Stimulated activated CD4-positive, alpha-beta T cell treated with anti-CD3 and anti-CD28 coated beads, Interleukin-2, amount 100 ng/mL, for 4 hours (primary cell): ENCODE data around the gene BRD3.

Source experiments
- DNase-seq: peaks from one replicate; pipeline ENCODE4 v3.0.0-alpha.2; 2020; ENCODE audit warnings: low read depth

Gene BRD3

GRCh38 chr9:134024828-134025605, 42.8 kb downstream of the BRD3 start, which contains the start of gene BRD3OS:
TSS of gene BRD3OS (plus strand) at chr9:134025481. CDS start at chr9:134026748, 1,267 bp downstream.
- peak; percentile 87 for DNase-seq

- no peak for DNase-seq
Observed at GRCh38 chr9:134024214-134024792, 43.5 kb downstream of the BRD3 start.

- DNase-seq = no peak
Observed at GRCh38 chr9:134014946-134015345, 52.9 kb downstream of the BRD3 start.

GRCh38 chr9:134011401-134011800, 56.4 kb downstream of the BRD3 start:
- no peak for DNase-seq

GRCh38 chr9:134010310-134011173, 57.3 kb downstream of the BRD3 start:
- no peak for DNase-seq

- no peak for DNase-seq
Observed at GRCh38 chr9:134007571-134007970, 60.3 kb downstream of the BRD3 start.

- no peak for DNase-seq
Observed at GRCh38 chr9:134007150-134007549, 60.7 kb downstream of the BRD3 start.

- no peak for DNase-seq
Observed at GRCh38 chr9:134005381-134005780, 62.4 kb downstream of the BRD3 start.

- DNase-seq = no peak
Observed at GRCh38 chr9:134004881-134005280, 62.9 kb downstream of the BRD3 start.

- no peak for DNase-seq
Observed at GRCh38 chr9:134004131-134004873, 63.5 kb downstream of the BRD3 start.

GRCh38 chr9:134003237-134003636, 64.6 kb downstream of the BRD3 start:
- DNase-seq = no peak

GRCh38 chr9:134002796-134003195, 65.0 kb downstream of the BRD3 start:
- DNase-seq = no peak

- DNase-seq = no peak
Observed at GRCh38 chr9:133999851-134000265, 68.0 kb downstream of the BRD3 start.

- DNase-seq = no peak
Observed at GRCh38 chr9:133998915-133999595, 68.8 kb downstream of the BRD3 start.

GRCh38 chr9:133997584-133997983, 70.2 kb downstream of the BRD3 start:
- no peak for DNase-seq

GRCh38 chr9:133996531-133997520, 71.0 kb downstream of the BRD3 start:
- no peak for DNase-seq

- DNase-seq = no peak
Observed at GRCh38 chr9:133995012-133995896, 72.6 kb downstream of the BRD3 start.

GRCh38 chr9:133994353-133995011, 73.3 kb downstream of the BRD3 start:
- DNase-seq = peak; percentile 63
